GM19397 (cell line): Measurements from ENCODE around the gene ZFYVE21.

Experiments
- ATAC-seq: cut with Tn5 transposase; IDR thresholded peaks from one replicate; pipeline ENCODE4 v1.9.1; 2021; ENCODE audit warnings: mild to moderate bottlenecking, moderate library complexity; ENCODE audit not compliant: unreplicated experiment

Gene ZFYVE21

DNA sequence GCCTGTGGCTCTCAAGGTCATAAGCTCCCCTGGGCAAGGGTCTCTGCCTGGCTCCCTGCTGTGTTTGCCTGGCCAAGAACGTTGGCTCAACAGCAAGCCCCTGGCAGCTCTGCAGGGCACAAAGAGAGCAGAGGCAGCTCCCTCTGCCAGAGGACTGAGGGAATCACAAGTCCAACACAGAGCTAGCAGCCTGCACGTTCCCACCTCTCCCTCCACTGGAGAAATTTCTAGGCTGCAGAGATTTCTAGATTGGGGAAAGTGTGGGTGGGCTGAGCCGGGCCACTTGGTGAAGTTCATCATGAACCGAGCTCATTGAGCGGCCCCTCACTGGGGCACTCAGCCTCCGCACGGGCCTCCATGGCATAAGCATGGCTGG is 19.8 kb downstream of the ZFYVE21 start:
- ATAC-seq, result no peak

GRCh38 chr14:103735815-103736545 is 20.4 kb downstream of the ZFYVE21 start:
- no peak for ATAC-seq

- ATAC-seq, result no peak
Observed at GRCh38 chr14:103736546-103737431, 21.2 kb downstream of the ZFYVE21 start.

- ATAC-seq, result no peak
Observed at GRCh38 chr14:103737432-103738045, 21.9 kb downstream of the ZFYVE21 start.

DNA sequence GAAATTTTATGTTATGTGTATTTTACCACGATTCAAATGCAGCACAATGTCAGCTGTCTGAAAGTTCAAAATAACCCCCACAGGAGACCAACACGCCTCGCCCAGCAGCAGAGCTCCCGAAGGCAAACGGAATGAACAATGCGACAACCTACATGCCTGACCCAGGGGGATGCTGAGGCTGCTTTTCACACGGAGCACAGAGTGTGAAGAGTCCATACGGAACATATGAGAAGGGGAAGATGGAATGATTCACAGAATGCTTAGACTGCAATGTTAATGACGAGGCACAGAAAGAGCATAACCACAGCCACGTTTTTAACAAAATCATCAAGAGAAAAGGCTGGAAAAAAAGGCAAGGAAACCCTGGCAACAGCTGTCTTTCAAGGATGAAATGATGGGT is 22.6 kb downstream of the ZFYVE21 start:
- no peak for ATAC-seq

- ATAC-seq, result no peak
Observed at GRCh38 chr14:103738701-103739451, 23.3 kb downstream of the ZFYVE21 start.

DNA sequence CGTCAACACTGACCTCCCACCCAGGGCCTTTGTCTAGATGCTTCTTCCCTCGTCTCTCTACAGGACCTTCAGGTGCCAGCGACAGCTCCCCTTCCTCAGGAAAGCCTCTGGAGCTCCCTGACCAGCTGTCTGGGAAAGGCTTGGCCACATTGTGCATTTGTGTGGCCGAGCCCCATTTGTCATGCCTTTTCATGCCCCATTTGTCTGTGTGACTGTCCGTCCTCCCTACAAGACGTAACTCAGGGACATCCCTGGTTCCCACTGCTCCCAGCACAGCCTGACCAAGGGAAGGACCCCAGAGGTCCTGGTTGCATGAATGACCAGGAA is 23.8 kb downstream of the ZFYVE21 start:
- no peak for ATAC-seq

GRCh38 chr14:103739793-103740501 is 24.3 kb downstream of the ZFYVE21 start:
- no peak for ATAC-seq

DNA sequence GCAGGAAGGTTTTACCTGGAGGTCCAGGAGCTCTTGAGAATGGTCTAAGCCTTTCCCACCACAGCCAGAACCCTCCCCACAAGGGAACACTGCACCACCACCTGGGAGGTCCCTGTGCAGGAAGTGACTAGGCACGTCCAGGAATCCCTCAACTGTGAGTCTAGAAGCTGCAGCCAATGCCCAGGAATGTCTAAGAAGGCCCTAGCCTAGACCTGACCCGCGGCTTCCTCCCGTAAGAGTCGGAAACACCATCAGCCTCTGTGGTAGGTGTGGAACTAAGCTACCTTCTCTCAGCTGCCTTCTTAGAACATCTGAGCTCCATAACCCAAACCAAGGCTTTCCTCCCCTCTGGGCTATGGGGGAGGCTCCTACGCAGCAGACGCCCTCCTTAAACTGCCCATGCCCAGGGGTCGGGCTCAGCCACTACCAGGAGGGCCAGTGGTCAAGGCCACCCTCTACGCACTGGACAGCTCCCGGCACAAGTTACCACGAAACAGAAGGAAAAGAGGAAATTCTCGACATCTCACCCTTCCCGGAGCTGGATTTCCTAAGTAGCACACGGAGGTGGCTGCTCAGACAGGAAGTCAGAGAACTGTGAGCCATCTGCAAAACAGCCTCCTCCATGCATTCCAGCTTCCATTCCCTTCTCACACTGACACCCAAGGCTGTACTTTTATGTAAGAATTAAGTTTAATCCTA is 25.5 kb downstream of the ZFYVE21 start:
- no peak for ATAC-seq

GRCh38 chr14:103741876-103742275 is 26.3 kb downstream of the ZFYVE21 start:
- no peak for ATAC-seq

DNA sequence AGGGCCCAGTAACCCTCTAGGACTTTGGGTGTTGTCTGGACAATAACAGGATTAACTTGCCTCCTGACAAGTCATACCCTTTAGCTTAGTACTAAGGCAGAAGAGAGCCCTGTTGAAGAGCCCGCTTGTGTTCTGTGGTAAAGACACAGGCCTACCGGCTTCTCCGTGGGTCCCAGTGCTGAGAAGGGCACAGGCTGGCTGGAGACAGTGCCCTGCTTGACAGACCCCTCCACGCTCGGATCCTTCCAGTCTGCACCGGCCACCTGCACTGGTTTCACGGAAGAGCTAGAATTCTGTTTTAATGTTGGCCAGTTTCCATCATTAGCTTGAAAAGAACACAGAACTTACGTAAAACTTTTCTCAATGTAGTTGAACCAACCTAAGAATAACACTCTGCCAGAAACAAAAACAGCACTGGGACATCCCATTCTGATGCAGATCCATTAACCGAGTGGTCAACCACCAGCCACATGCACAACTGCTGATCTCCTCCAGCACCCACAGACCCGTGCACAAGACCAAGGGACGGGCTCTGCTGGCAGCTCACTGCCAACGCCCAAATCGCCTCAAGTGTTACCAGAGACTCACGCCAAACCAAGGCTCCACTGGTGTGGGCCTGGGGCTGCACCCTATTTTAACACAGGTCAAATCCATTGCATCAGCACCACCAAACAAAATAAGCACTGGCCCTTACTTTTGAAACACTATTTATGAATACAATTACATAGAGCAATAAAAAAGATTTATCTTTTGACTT is 27.1 kb downstream of the ZFYVE21 start:
- no peak for ATAC-seq

- no peak for ATAC-seq
Observed at GRCh38 chr14:103743691-103744090, 28.1 kb downstream of the ZFYVE21 start.

DNA sequence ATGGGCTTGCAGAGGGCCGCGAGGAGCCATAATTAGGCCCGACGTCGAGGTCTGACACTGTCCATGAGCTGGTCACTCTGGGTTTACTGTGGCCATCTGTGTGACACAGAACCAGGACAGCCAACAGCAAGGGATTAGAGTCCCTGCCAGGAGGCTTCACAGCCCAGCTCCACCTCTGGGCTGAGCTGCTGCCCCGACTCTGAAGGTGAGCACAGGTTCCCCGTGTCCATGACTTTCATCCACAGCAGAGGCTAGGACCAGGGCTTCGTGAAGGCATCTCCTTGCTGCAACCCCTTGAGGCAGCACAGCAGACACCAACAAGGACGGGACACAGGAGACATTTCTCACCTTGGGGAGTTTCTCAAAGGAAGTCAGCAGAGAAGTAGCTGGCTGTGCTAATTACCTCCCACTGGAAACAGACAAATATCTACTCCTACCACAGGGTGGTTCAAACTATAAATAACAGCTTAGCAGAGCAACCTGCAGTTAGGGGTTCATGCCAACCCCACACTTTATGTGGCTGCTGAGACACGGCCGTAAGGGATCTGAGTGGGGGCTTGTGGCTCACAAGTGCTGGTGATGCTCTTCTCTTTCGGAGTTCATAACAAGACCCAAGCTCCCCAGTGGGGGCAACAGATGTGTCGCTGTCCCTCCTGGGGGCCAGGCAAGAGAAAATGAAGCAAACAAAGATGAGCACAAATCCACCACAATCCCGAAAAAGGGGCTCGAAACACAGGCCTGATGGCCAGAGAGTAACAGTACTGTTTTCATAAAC is 29.2 kb downstream of the ZFYVE21 start:
- ATAC-seq, result no peak

DNA sequence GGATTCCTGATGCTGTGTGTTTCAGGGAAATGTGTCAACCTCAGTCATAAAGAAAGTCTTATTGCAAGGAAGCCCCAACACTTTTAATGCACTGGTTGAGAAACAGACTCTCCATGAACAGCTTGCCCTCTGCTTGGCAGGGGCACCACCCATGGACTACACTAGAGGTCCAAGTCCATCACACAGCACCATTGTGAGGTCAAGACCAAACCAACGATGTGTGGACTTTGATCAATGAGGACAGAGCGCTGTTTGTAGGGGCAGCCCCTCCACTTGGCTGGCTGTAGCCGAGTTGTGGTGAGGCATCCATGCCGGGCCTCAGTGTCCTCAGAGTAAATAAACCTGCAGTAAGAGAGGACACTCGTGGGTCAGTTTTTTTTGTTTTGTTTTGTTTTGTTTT is 29.8 kb downstream of the ZFYVE21 start:
- ATAC-seq, result no peak

- no peak for ATAC-seq
Observed at GRCh38 chr14:103746701-103747100, 31.1 kb downstream of the ZFYVE21 start.

- no peak for ATAC-seq
Observed at GRCh38 chr14:103748534-103748857, 32.9 kb downstream of the ZFYVE21 start.

- ATAC-seq, result no peak
Observed at GRCh38 chr14:103749452-103749851, 33.8 kb downstream of the ZFYVE21 start.

DNA sequence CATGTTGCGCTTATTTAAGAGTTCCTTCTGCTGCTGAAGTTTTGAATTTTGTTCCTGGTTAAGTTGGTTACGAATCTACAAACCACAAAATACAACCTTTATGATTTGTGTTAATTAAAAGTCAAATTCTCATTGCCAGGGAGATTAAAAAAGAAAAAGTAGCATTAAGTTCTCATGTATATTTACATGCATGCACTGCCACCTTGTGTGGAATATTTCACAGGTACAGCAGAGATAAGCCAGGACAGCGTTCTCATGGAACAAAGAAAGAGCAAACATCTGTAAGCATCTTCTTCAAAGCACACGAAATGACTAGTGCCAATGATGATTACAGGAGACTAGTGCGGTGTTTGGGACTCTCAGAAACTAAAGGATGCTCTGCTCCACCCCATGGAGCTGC is 34.2 kb downstream of the ZFYVE21 start:
- no peak for ATAC-seq

DNA sequence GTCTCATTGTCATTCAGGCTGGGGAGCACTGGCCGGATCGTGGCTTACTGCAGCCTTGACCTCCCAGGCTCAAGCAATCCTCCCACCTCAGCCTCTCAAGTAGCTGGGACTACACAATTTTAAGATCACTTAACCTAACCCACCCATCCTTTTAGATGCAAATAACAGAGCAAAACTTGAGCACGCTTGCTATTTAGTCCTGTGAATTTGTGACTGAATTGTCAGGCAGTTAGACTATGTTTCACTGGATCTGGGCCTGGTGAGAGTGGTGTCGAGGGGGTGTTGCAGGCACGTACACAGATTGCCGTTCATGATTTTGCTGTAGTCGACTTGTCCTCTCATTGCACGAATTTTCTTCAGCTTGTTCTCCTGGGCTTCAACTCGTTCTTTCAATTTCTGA is 38.2 kb downstream of the ZFYVE21 start:
- no peak for ATAC-seq
